Measurements from ENCODE around the gene RUFY3. TPM values are rescaled to one million over a fixed set of nuclear protein-coding genes. Genes with fewer than 3 reads are reported as not detected.

The RUFY3 gene
- total and polyA plus RNA-seq, 2 experiments from 2014 or later: 18.3 to 29.2 TPM

GRCh38 chr4:70700712-70701111, 21.1 kb upstream of the RUFY3 start:
- Mint-ChIP-seq H3K27ac (no peak overlapping the region), H3K27me3 (ENCODE audit: insufficient read depth, low read depth, poor library complexity) (peaks cover 3% of the 10 kb centered on the region), H3K4me1 (peaks cover 5% of the 10 kb centered on the region; the same call in 2 of the 3 replicates), H3K4me3 (no peak overlapping the region), H3K36me3 (ENCODE audit: low read depth) (no peaks in the 10 kb centered on the region; the same call in 2 of the 3 replicates), H3K9me3 (no peaks in the 10 kb centered on the region; the same call in 2 of the 3 replicates)
- ATAC-seq: no peak
- Histone ChIP-seq H2AFZ (no peak overlapping the region), H3K4me2 (no peak overlapping the region), H3K9me2 (ENCODE audit: insufficient read depth) (no peaks in the 10 kb centered on the region), H4K20me1 (replicated peaks; ENCODE audit: insufficient read depth) (no peaks in the 10 kb centered on the region), H3K4me1 (ENCODE audit: insufficient read depth) (peaks cover 7% of the 10 kb centered on the region; the same call in 1 of the 2 replicates), H3K4me3 (no peak overlapping the region), H3K36me3 (ENCODE audit: insufficient read depth) (no peaks in the 10 kb centered on the region), H3K27me3 (ENCODE audit: insufficient read depth) (peaks cover 9% of the 10 kb centered on the region; the same call in 1 of the 2 replicates), H3F3A (replicated peaks; ENCODE audit: low read depth) (0 out of 2 replicates have a peak, but pooled peaks cover 3% of the 10 kb centered on the region), H3K79me2 (replicated peaks; ENCODE audit: insufficient read depth) (no peaks in the 10 kb centered on the region), H3K27ac (ENCODE audit: low read depth) (no peak overlapping the region)
- no peak for DNase-seq (ENCODE audit: low spot score)
- TF ChIP-seq POLR2AphosphoS5 (IDR thresholded peaks at IDR 0.05; ENCODE audit: low read depth): no peak
- TF ChIP-seq STAT1 (IDR thresholded peaks at IDR 0.05; ENCODE audit: unreplicated experiment): no peak
- no peak for TF ChIP-seq EZH2phosphoT487 (IDR thresholded peaks at IDR 0.05; ENCODE audit: unreplicated experiment)
- no peak for TF ChIP-seq CREB1 (CRISPR knock-in tag; IDR thresholded peaks at IDR 0.05; ENCODE audit: low read depth)
- TF ChIP-seq, protein P1, sequence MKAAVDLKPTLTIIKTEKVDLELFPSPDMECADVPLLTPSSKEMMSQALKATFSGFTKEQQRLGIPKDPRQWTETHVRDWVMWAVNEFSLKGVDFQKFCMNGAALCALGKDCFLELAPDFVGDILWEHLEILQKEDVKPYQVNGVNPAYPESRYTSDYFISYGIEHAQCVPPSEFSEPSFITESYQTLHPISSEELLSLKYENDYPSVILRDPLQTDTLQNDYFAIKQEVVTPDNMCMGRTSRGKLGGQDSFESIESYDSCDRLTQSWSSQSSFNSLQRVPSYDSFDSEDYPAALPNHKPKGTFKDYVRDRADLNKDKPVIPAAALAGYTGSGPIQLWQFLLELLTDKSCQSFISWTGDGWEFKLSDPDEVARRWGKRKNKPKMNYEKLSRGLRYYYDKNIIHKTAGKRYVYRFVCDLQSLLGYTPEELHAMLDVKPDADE (IDR thresholded peaks at IDR 0.05): no peak
- no peak for TF ChIP-seq REST (IDR thresholded peaks at IDR 0.05; ENCODE audit: unreplicated experiment)
- TF ChIP-seq JUNB (IDR thresholded peaks at IDR 0.05; ENCODE audit: unreplicated experiment): no peak
- TF ChIP-seq, protein P2, sequence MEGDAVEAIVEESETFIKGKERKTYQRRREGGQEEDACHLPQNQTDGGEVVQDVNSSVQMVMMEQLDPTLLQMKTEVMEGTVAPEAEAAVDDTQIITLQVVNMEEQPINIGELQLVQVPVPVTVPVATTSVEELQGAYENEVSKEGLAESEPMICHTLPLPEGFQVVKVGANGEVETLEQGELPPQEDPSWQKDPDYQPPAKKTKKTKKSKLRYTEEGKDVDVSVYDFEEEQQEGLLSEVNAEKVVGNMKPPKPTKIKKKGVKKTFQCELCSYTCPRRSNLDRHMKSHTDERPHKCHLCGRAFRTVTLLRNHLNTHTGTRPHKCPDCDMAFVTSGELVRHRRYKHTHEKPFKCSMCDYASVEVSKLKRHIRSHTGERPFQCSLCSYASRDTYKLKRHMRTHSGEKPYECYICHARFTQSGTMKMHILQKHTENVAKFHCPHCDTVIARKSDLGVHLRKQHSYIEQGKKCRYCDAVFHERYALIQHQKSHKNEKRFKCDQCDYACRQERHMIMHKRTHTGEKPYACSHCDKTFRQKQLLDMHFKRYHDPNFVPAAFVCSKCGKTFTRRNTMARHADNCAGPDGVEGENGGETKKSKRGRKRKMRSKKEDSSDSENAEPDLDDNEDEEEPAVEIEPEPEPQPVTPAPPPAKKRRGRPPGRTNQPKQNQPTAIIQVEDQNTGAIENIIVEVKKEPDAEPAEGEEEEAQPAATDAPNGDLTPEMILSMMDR (conservative IDR thresholded peaks at IDR 0.05; ENCODE audit: low read depth in 2 of 2): no peak
- TF ChIP-seq NANOG (IDR thresholded peaks at IDR 0.05; ENCODE audit: borderline replicate concordance): no peak
- no peak for TF ChIP-seq ZNF114 (CRISPR knock-in tag; IDR thresholded peaks at IDR 0.05)
- TF ChIP-seq ZNF331 (CRISPR knock-in tag; IDR thresholded peaks at IDR 0.05; ENCODE audit: low read depth): no peak
- TF ChIP-seq ZNF462 (CRISPR knock-in tag; IDR thresholded peaks at IDR 0.05): no peak
- TF ChIP-seq EZH2 (IDR thresholded peaks at IDR 0.05; ENCODE audit: low read depth, unreplicated experiment): no peak

Measured in GM23338 (cell line).